ENCODE results near the gene TTC9B. TPM values are rescaled to one million over a fixed set of nuclear protein-coding genes. Genes with fewer than 3 reads are reported as not detected.

Gene TTC9B
- total RNA-seq, 1 donor from 2014 or later: not detected

GRCh38 chr19:40204381-40204780 lies 13.8 kb downstream of the TTC9B start:
- no peaks in the 10 kb centered on the region for H3K27me3 Mint-ChIP-seq (ENCODE audit: low read depth)
- no peak for DNase-seq (ENCODE audit: low spot score in 2 of 2, unreplicated experiment in 2 of 2)
- no peak for TF ChIP-seq CTCF (IDR thresholded peaks at IDR 0.05; ENCODE audit: unreplicated experiment)
- no peaks in the 10 kb centered on the region for H3K9me3 Mint-ChIP-seq
- H3K4me1 Mint-ChIP-seq: no peaks in the 10 kb centered on the region
- H3K27ac Mint-ChIP-seq: no peak overlapping the region
- no peak overlapping the region for H3K4me3 Mint-ChIP-seq
- peaks cover 28% of the 10 kb centered on the region for H3K36me3 Mint-ChIP-seq

- Mint-ChIP-seq H3K27me3 (ENCODE audit: low read depth) (no peaks in the 10 kb centered on the region), H3K27ac (no peak overlapping the region), H3K9me3 (no peaks in the 10 kb centered on the region), H3K36me3 (peaks cover 19% of the 10 kb centered on the region), H3K4me3 (no peak overlapping the region), H3K4me1 (no peaks in the 10 kb centered on the region)
- TF ChIP-seq CTCF (IDR thresholded peaks at IDR 0.05; ENCODE audit: unreplicated experiment): no peak
- DNase-seq (ENCODE audit: low spot score in 2 of 2, unreplicated experiment in 2 of 2): no peak
These were observed 17.7 kb downstream of the TTC9B start for GRCh38 chr19:40200341-40201099.

- TF ChIP-seq CTCF (IDR thresholded peaks at IDR 0.05; ENCODE audit: unreplicated experiment): no peak
- Mint-ChIP-seq H3K4me1 (peaks cover 4% of the 10 kb centered on the region), H3K27ac (no peak overlapping the region), H3K4me3 (no peak overlapping the region), H3K36me3 (peaks cover 7% of the 10 kb centered on the region), H3K27me3 (ENCODE audit: low read depth) (no peaks in the 10 kb centered on the region), H3K9me3 (no peaks in the 10 kb centered on the region)
- DNase-seq (ENCODE audit: low spot score in 2 of 2, unreplicated experiment in 2 of 2): no peak
These were observed 19.8 kb downstream of the TTC9B start for GRCh38 chr19:40198272-40198990.

- Mint-ChIP-seq H3K9me3 (no peaks in the 10 kb centered on the region), H3K36me3 (peaks cover 2% of the 10 kb centered on the region), H3K4me1 (peaks cover 12% of the 10 kb centered on the region), H3K4me3 (peak overlapping the region; percentile 37), H3K27me3 (ENCODE audit: low read depth) (peaks cover 12% of the 10 kb centered on the region), H3K27ac (no peak overlapping the region)
- TF ChIP-seq CTCF (IDR thresholded peaks at IDR 0.05; ENCODE audit: unreplicated experiment): no peak
- DNase-seq (ENCODE audit: low spot score in 2 of 2, unreplicated experiment in 2 of 2): no peak
These were observed 24.7 kb downstream of the TTC9B start for GRCh38 chr19:40193587-40193849.

- peaks cover 16% of the 10 kb centered on the region for H3K27me3 Mint-ChIP-seq (ENCODE audit: low read depth)
- H3K27ac Mint-ChIP-seq: no peak overlapping the region
- no peak for DNase-seq (ENCODE audit: low spot score in 2 of 2, unreplicated experiment in 2 of 2)
- peak overlapping the region; percentile 64 for H3K4me3 Mint-ChIP-seq
- no peak for TF ChIP-seq CTCF (IDR thresholded peaks at IDR 0.05; ENCODE audit: unreplicated experiment)
- H3K4me1 Mint-ChIP-seq: peaks cover 12% of the 10 kb centered on the region
- H3K9me3 Mint-ChIP-seq: no peaks in the 10 kb centered on the region
- peaks cover 2% of the 10 kb centered on the region for H3K36me3 Mint-ChIP-seq
These were observed 25.2 kb downstream of the TTC9B start for GRCh38 chr19:40192758-40193586.
